Measurements from ENCODE around the gene SPOCK1. TPM values are rescaled to one million over a fixed set of nuclear protein-coding genes. Genes with fewer than 3 reads are reported as not detected.

SPOCK1 gene
- total RNA-seq, 1 experiment from 2014 or later: 0.27 TPM

- DNase-seq (ENCODE audit: low read depth, low spot score): no peak
- BruUV-seq (replicated peaks): no TSS peak
- intact Hi-C loops (cut with micrococcal nuclease): no loop called here
- Histone ChIP-seq H3K4me1 (ENCODE audit: control insufficient read depth in 1 of 2, insufficient read depth in 2 of 2, low read length in 2 of 2) (no peaks in the 10 kb centered on the region), H3K9me2 (ENCODE audit: insufficient read depth) (no peaks in the 10 kb centered on the region), H3K27me3 (ENCODE audit: insufficient read depth, low read length) (peaks cover 12% of the 10 kb centered on the region; the same call in 1 of the 2 replicates), H4K20me1 (ENCODE audit: insufficient read depth) (no peaks in the 10 kb centered on the region), H3K9ac (ENCODE audit: low read length) (no peak overlapping the region), H3K27ac (ENCODE audit: low read depth, low read length) (no peak overlapping the region), H2AFZ (ENCODE audit: low read depth, low read length, poor library complexity, severe bottlenecking) (no peak overlapping the region), H3K4me3 (replicated peaks in 1 of 2; ENCODE audit: low read depth in 1 of 2, low read length in 2 of 2) (no peak overlapping the region), H3K79me2 (ENCODE audit: insufficient read depth, low read length) (no peaks in the 10 kb centered on the region), H3K36me3 (ENCODE audit: control insufficient read depth in 1 of 2, insufficient read depth in 2 of 2, low read length in 2 of 2) (no peaks in the 10 kb centered on the region), H3K9me3 (ENCODE audit: control insufficient read depth in 1 of 2, insufficient read depth in 1 of 2, low read depth in 1 of 2, low read length in 2 of 2) (no peaks in the 10 kb centered on the region), H3K4me2 (ENCODE audit: low read length) (no peak overlapping the region)
- POLR2A ChIA-PET: no interaction called here
- TF ChIP-seq SIN3A (IDR thresholded peaks at IDR 0.05; ENCODE audit: low read depth) (no peak), ATF3 (IDR thresholded peaks at IDR 0.05) (no peak), CBX3 (IDR thresholded peaks at IDR 0.05; ENCODE audit: low read depth) (no peak), SP1 (IDR thresholded peaks at IDR 0.05; ENCODE audit: low read depth) (no peak), SRF (IDR thresholded peaks at IDR 0.05; ENCODE audit: low read depth) (no peak), EGR1 (IDR thresholded peaks at IDR 0.05; ENCODE audit: low read depth) (no peak), FOSL1 (IDR thresholded peaks at IDR 0.05; ENCODE audit: low read depth) (no peak), EZH2 (IDR thresholded peaks at IDR 0.05) (no peak), POLR2AphosphoS5 (IDR thresholded peaks at IDR 0.05; ENCODE audit: low read depth, low read length) (no peak), CTCF (IDR thresholded peaks at IDR 0.05 in 2 of 3, conservative IDR thresholded peaks at IDR 0.05 in 1 of 3; ENCODE audit: borderline replicate concordance in 1 of 3, insufficient read depth in 1 of 3, low read depth in 2 of 3, low read length in 2 of 3) (no peak), RAD21 (IDR thresholded peaks at IDR 0.05; ENCODE audit: low read depth) (no peak), EZH2phosphoT487 (IDR thresholded peaks at IDR 0.05; ENCODE audit: borderline replicate concordance) (no peak), ZBTB33 (IDR thresholded peaks at IDR 0.05; ENCODE audit: extremely low read depth, insufficient replicate concordance, low read length) (no peak), CEBPB (IDR thresholded peaks at IDR 0.05; ENCODE audit: low read depth) (no peak), ELF1 (IDR thresholded peaks at IDR 0.05; ENCODE audit: borderline replicate concordance, low read depth) (no peak), MAX (IDR thresholded peaks at IDR 0.05) (no peak)
- CTCF ChIA-PET: no interaction called here
- RAD21 ChIA-PET (ENCODE audit: low non-redundant PET in 1 of 2, low total read pairs in 2 of 2, uncharacterized antibody in 2 of 2, unreplicated experiment in 2 of 2): no interaction called here
- ATAC-seq: no peak
Measured at GRCh38 chr5:137533963-137534362, 34.8 kb upstream of the SPOCK1 start.

Measured in HCT116 (cell line).